Endodermal cell (in vitro differentiated cells): ENCODE measurements around the gene MS4A18. TPM values are rescaled to one million over a fixed set of nuclear protein-coding genes. Genes with fewer than 3 reads are reported as not detected.
"Not testable (repeated sequence)": the region's sequence is repeated elsewhere in the genome, so short reads cannot be mapped to it uniquely, and the experiment has no call there.

ENCODE experiments used
- DNase-seq: peaks from one replicate; pipeline ENCODE4 v3.0.0-alpha.2; 2017
- H3K27ac ChIP-seq: 2 replicates; pipeline ENCODE4 v1.5.1; 2013; ENCODE audit warnings: mild to moderate bottlenecking, low read depth, low read length, moderate library complexity
- H3K27me3 ChIP-seq: 2 replicates; pipeline ENCODE4 v1.6.1; 2013; ENCODE audit warnings: mild to moderate bottlenecking, low read length, moderate library complexity; ENCODE audit not compliant: insufficient read depth, control insufficient read depth, poor library complexity, severe bottlenecking
- H3K36me3 ChIP-seq: 2 replicates; pipeline ENCODE4 v1.7.0; 2013; ENCODE audit warnings: mild to moderate bottlenecking, low read length, moderate library complexity; ENCODE audit not compliant: control insufficient read depth, insufficient read depth
- H3K4me1 ChIP-seq: one replicate; pipeline ENCODE4 v1.7.0; 2013; ENCODE audit warnings: low read length; ENCODE audit not compliant: control insufficient read depth, insufficient read depth
- H3K4me3 ChIP-seq: 2 replicates; pipeline ENCODE4 v1.5.1; 2013; ENCODE audit warnings: mild to moderate bottlenecking, low read length, moderate library complexity
- H3K9ac ChIP-seq: 2 replicates; pipeline ENCODE4 v1.6.1; 2013; ENCODE audit warnings: mild to moderate bottlenecking, low read length, moderate library complexity; ENCODE audit not compliant: poor library complexity, severe bottlenecking; ENCODE audit errors: extremely low read depth
- H3K9me3 ChIP-seq: 2 replicates; pipeline ENCODE4 v1.6.1; 2013; ENCODE audit warnings: mild to moderate bottlenecking, low read length, moderate library complexity; ENCODE audit not compliant: control insufficient read depth
- H3K27ac Mint-ChIP-seq: 2 replicates; pipeline ENCODE4 v1.8.0; 2020; ENCODE audit warnings: mixed read lengths
- H3K27me3 Mint-ChIP-seq: 2 replicates; pipeline ENCODE4 v1.8.0; 2021; ENCODE audit warnings: mild to moderate bottlenecking, mixed read lengths; ENCODE audit not compliant: insufficient read depth
- H3K36me3 Mint-ChIP-seq: 2 replicates; pipeline ENCODE4 v1.8.0; 2020; ENCODE audit warnings: low read depth, mixed read lengths
- H3K4me1 Mint-ChIP-seq: 2 replicates; pipeline ENCODE4 v1.8.0; 2020; ENCODE audit warnings: mixed read lengths
- H3K4me3 Mint-ChIP-seq: 2 replicates; pipeline ENCODE4 v1.8.0; 2020; ENCODE audit warnings: mild to moderate bottlenecking, moderate library complexity, mixed read lengths
- H3K9me3 Mint-ChIP-seq: 2 replicates; pipeline ENCODE4 v1.8.0; 2020; ENCODE audit warnings: mild to moderate bottlenecking, mixed read lengths
- WGBS, 2 experiments: methylation state at CpG; one replicate each; pipeline versions ENCODE4 v1.1.5 to v1.1.7; 2013; ENCODE audit warnings: missing lambda C conversion rate in 2 of 2, mixed read lengths in 1 of 2; ENCODE audit not compliant: insufficient coverage in 1 of 2, insufficient read length in 1 of 2; 5-methylcytosine and 5-hydroxymethylcytosine counted together
- total RNA-seq, 2 donors: library from RNA; stranded (reverse); fragmentation: NEBNext Ultra II Directional in 1 of 2; extraction: Animal tissue kit (Norgen Biotek cat#: 25700) in 1 of 2; gene quantifications; 2 replicates in 1 of 2; 3 replicates in 1 of 2; pipeline ENCODE4 v1.2.1, GENCODE V29; 2021
- TF ChIP-seq, protein P1 (sequence below): fragments of 200-600 bp; sonication (generic); conservative IDR thresholded peaks from 2 replicates; pipeline ENCODE4 v1.5.0; 2021; ENCODE audit warnings: antibody characterized with exemption, mild to moderate bottlenecking

The MS4A18 gene
- total RNA-seq, 2 donors from 2014 or later, result not detected

GRCh38 chr11:60757231-60757800 lies 32.8 kb downstream of the MS4A18 start:
- WGBS, 2 experiments, result 93% methylated on average over 11 to 18 of the region's 19 CpGs
- no peak overlapping the region for H3K27ac ChIP-seq
- H3K9me3 ChIP-seq, result no peaks in the 10 kb centered on the region
- H3K36me3 ChIP-seq, result no peaks in the 10 kb centered on the region
- Mint-ChIP-seq H3K9me3 (peaks cover 3% of the 10 kb centered on the region), H3K4me1 (peaks cover 5% of the 10 kb centered on the region), H3K27ac (no peak overlapping the region), H3K4me3 (no peak overlapping the region), H3K36me3 (no peaks in the 10 kb centered on the region), H3K27me3 (no peaks in the 10 kb centered on the region)
- H3K4me1 ChIP-seq, result no peaks in the 10 kb centered on the region
- H3K9ac ChIP-seq, result no peak overlapping the region
- DNase-seq, result no peak
- no peaks in the 10 kb centered on the region for H3K27me3 ChIP-seq
- TF ChIP-seq, protein P1, sequence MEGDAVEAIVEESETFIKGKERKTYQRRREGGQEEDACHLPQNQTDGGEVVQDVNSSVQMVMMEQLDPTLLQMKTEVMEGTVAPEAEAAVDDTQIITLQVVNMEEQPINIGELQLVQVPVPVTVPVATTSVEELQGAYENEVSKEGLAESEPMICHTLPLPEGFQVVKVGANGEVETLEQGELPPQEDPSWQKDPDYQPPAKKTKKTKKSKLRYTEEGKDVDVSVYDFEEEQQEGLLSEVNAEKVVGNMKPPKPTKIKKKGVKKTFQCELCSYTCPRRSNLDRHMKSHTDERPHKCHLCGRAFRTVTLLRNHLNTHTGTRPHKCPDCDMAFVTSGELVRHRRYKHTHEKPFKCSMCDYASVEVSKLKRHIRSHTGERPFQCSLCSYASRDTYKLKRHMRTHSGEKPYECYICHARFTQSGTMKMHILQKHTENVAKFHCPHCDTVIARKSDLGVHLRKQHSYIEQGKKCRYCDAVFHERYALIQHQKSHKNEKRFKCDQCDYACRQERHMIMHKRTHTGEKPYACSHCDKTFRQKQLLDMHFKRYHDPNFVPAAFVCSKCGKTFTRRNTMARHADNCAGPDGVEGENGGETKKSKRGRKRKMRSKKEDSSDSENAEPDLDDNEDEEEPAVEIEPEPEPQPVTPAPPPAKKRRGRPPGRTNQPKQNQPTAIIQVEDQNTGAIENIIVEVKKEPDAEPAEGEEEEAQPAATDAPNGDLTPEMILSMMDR, result no peak
- no peak overlapping the region for H3K4me3 ChIP-seq

DNA sequence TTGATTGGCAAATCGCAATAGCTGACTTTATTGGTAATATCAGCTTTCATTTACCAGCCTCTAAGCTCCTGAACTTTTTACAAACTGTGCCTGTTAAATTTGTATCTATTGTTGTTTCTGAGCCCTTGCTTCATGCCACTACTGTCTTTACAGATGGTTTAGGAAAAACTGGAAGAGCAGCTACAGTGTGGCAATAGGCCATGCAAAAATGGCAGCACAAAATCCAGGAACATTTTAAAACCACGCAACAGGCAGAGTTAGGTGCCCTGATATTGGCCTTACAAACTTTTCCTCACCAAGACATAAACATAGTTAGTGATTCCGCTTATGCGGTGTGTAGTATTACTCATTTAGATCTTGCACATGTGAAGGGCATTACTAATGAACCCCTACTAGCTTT lies 34.2 kb downstream of the MS4A18 start:
- DNase-seq, H3K36me3 Mint-ChIP-seq: not testable (repeated sequence)

GRCh38 chr11:60759438-60760225 lies 35.1 kb downstream of the MS4A18 start:
- H3K9me3 ChIP-seq, H3K27ac Mint-ChIP-seq, H3K36me3 Mint-ChIP-seq, H3K36me3 ChIP-seq, H3K9me3 Mint-ChIP-seq, H3K27ac ChIP-seq, H3K9ac ChIP-seq, H3K27me3 ChIP-seq, H3K4me1 ChIP-seq, H3K27me3 Mint-ChIP-seq, H3K4me1 Mint-ChIP-seq, H3K4me3 Mint-ChIP-seq, DNase-seq, H3K4me3 ChIP-seq: not testable (repeated sequence)
- 86 to 92% methylated on average over 11 to 22 of the region's 22 CpGs for WGBS, 2 experiments

More for the DNA sequence above, 34.2 kb downstream of the MS4A18 start:
- H3K9ac ChIP-seq, H3K4me1 ChIP-seq, H3K9me3 ChIP-seq, H3K27me3 ChIP-seq, H3K27me3 Mint-ChIP-seq, H3K4me1 Mint-ChIP-seq, H3K27ac Mint-ChIP-seq, H3K27ac ChIP-seq, H3K4me3 Mint-ChIP-seq, H3K9me3 Mint-ChIP-seq, H3K36me3 ChIP-seq, H3K4me3 ChIP-seq: not testable (repeated sequence)
- WGBS, 2 experiments, result 97 to 100% methylated on average over 2 to 4 of the region's 4 CpGs

GRCh38 chr11:60761436-60762190 lies 37.1 kb downstream of the MS4A18 start:
- TF ChIP-seq, protein P1, result no peak
- H3K9ac ChIP-seq, result no peak overlapping the region
- no peaks in the 10 kb centered on the region for H3K4me1 ChIP-seq
- no peak overlapping the region for H3K4me3 ChIP-seq
- Mint-ChIP-seq H3K27me3 (peaks cover 4% of the 10 kb centered on the region), H3K4me1 (peaks cover 2% of the 10 kb centered on the region), H3K27ac (no peak overlapping the region), H3K4me3 (no peak overlapping the region), H3K9me3 (peaks cover 3% of the 10 kb centered on the region), H3K36me3 (no peaks in the 10 kb centered on the region)
- WGBS, 2 experiments, result 93 to 97% methylated on average over 3 to 4 of the region's 4 CpGs
- H3K27me3 ChIP-seq, result no peaks in the 10 kb centered on the region
- no peak overlapping the region for H3K27ac ChIP-seq
- no peak for DNase-seq
- H3K36me3 ChIP-seq, result no peaks in the 10 kb centered on the region
- H3K9me3 ChIP-seq, result no peaks in the 10 kb centered on the region
